B cell (primary cell): ENCODE measurements around the gene PISD.

Source experiments
- EZH2 ChIP-seq: IDR thresholded peaks from 2 replicates; pipeline ENCODE4 v1.6.1; 2012; ENCODE audit warnings: borderline replicate concordance, low read depth, mild to moderate bottlenecking, moderate library complexity, low read length; ENCODE audit not compliant: insufficient read depth, poor library complexity, severe bottlenecking
- TF ChIP-seq, protein P1 (sequence below): fragments of 200-600 bp; IDR thresholded peaks from one replicate; pipeline ENCODE4 v1.8.0; 2022; ENCODE audit warnings: antibody characterized with exemption, mild to moderate bottlenecking

DNA sequence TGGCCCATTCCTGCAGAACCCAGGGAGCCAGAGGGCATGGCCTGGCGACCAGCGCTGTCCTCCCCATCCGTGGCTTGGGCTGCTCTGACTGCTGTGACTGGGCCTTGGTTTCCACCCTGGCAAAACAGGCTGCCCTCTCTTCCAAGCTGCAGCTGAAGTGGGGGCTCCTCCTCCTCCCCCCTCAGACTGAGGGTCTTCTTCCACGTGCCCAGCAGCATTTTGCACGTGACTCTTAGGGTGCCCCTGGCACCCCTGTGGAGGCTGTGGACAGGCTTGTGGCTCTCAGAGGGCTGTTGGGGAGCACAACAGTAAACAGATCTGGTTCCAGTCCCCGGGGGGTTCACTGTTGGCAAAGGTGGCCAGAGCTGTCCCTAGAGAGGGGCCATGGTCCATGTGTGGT is 51.4 kb downstream of the PISD start:
- TF ChIP-seq, protein P1, sequence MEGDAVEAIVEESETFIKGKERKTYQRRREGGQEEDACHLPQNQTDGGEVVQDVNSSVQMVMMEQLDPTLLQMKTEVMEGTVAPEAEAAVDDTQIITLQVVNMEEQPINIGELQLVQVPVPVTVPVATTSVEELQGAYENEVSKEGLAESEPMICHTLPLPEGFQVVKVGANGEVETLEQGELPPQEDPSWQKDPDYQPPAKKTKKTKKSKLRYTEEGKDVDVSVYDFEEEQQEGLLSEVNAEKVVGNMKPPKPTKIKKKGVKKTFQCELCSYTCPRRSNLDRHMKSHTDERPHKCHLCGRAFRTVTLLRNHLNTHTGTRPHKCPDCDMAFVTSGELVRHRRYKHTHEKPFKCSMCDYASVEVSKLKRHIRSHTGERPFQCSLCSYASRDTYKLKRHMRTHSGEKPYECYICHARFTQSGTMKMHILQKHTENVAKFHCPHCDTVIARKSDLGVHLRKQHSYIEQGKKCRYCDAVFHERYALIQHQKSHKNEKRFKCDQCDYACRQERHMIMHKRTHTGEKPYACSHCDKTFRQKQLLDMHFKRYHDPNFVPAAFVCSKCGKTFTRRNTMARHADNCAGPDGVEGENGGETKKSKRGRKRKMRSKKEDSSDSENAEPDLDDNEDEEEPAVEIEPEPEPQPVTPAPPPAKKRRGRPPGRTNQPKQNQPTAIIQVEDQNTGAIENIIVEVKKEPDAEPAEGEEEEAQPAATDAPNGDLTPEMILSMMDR, result no peak
- TF ChIP-seq EZH2, result no peak
